ENCODE measurements around the gene NEURL1.

NEURL1 gene

GRCh38 chr10:103459615-103460014 is 33.9 kb upstream of the NEURL1 start:
- in situ Hi-C loops (cut with MboI; ENCODE audit: low sequenced_read_pairs) = no loop called here

GRCh38 chr10:103463499-103463898 is 30.0 kb upstream of the NEURL1 start:
- in situ Hi-C loops (cut with MboI; ENCODE audit: low sequenced_read_pairs) = no loop called here

- in situ Hi-C loops (cut with MboI; ENCODE audit: low sequenced_read_pairs) = no loop called here
Measured at GRCh38 chr10:103465411-103466179, 27.9 kb upstream of the NEURL1 start.

- in situ Hi-C loops (cut with MboI; ENCODE audit: low sequenced_read_pairs) = no loop called here
Measured at GRCh38 chr10:103466734-103467133, 26.8 kb upstream of the NEURL1 start.

- in situ Hi-C loops (cut with MboI; ENCODE audit: low sequenced_read_pairs) = no loop called here
Measured at GRCh38 chr10:103467406-103467805, 26.1 kb upstream of the NEURL1 start.

- in situ Hi-C loops (cut with MboI; ENCODE audit: low sequenced_read_pairs) = no loop called here
Measured at GRCh38 chr10:103469201-103469600, 24.3 kb upstream of the NEURL1 start.

- in situ Hi-C loops (cut with MboI; ENCODE audit: low sequenced_read_pairs) = no loop called here
Measured at GRCh38 chr10:103470761-103471653, 22.5 kb upstream of the NEURL1 start.

- in situ Hi-C loops (cut with MboI; ENCODE audit: low sequenced_read_pairs) = no loop called here
Measured at GRCh38 chr10:103472005-103472404, 21.5 kb upstream of the NEURL1 start.

- in situ Hi-C loops (cut with MboI; ENCODE audit: low sequenced_read_pairs) = no loop called here
Measured at GRCh38 chr10:103473261-103473671, 20.2 kb upstream of the NEURL1 start.

- in situ Hi-C loops (cut with MboI; ENCODE audit: low sequenced_read_pairs) = no loop called here
Measured at GRCh38 chr10:103474077-103474476, 19.4 kb upstream of the NEURL1 start.

GRCh38 chr10:103475437-103475836 is 18.1 kb upstream of the NEURL1 start:
- in situ Hi-C loops (cut with MboI; ENCODE audit: low sequenced_read_pairs) = loop anchor here (5.0 to 25.0 kb wide), 2 partner anchors 63 to 563 kb away; partner anchors contain the start of gene CNNM2

- in situ Hi-C loops (cut with MboI; ENCODE audit: low sequenced_read_pairs) = loop anchor here (5.0 to 25.0 kb wide), 2 partner anchors 64 to 564 kb away; partner anchors contain the start of gene CNNM2
Measured at GRCh38 chr10:103476046-103476768, 17.3 kb upstream of the NEURL1 start.

- in situ Hi-C loops (cut with MboI; ENCODE audit: low sequenced_read_pairs) = loop anchor here (5.0 to 25.0 kb wide), 2 partner anchors 66 to 566 kb away; partner anchors contain the start of gene CNNM2
Measured at GRCh38 chr10:103478671-103479070, 14.8 kb upstream of the NEURL1 start.

- in situ Hi-C loops (cut with MboI; ENCODE audit: low sequenced_read_pairs) = loop anchor here (5.0 to 25.0 kb wide), 2 partner anchors 67 to 567 kb away; partner anchors contain the start of gene CNNM2
Measured at GRCh38 chr10:103479135-103479534, 14.4 kb upstream of the NEURL1 start, which contains the start of gene CALHM3. TSS of gene CALHM3 (minus strand) at chr10:103479240. CDS start at chr10:103479032, 208 bp downstream.

- in situ Hi-C loops (cut with MboI; ENCODE audit: low sequenced_read_pairs) = loop anchor here (25.0 kb wide), 1 partner anchor 568 kb away; the partner anchor contains the start of gene CNNM2
Measured at GRCh38 chr10:103480521-103480920, 13.0 kb upstream of the NEURL1 start.

GRCh38 chr10:103481974-103482531 is 11.5 kb upstream of the NEURL1 start:
- in situ Hi-C loops (cut with MboI; ENCODE audit: low sequenced_read_pairs) = loop anchor here (25.0 kb wide), 1 partner anchor 570 kb away; the partner anchor contains the start of gene CNNM2

GRCh38 chr10:103486635-103487409 is 6.7 kb upstream of the NEURL1 start:
- in situ Hi-C loops (cut with MboI; ENCODE audit: low sequenced_read_pairs) = loop anchor here (25.0 kb wide), 1 partner anchor 575 kb away; the partner anchor contains the start of gene CNNM2

GRCh38 chr10:103487410-103487708 is 6.1 kb upstream of the NEURL1 start:
- in situ Hi-C loops (cut with MboI; ENCODE audit: low sequenced_read_pairs) = loop anchor here (25.0 kb wide), 1 partner anchor 575 kb away; the partner anchor contains the start of gene CNNM2

GRCh38 chr10:103490986-103491314 is 2.6 kb upstream of the NEURL1 start:
- in situ Hi-C loops (cut with MboI; ENCODE audit: low sequenced_read_pairs) = loop anchor here (25.0 kb wide), 1 partner anchor 579 kb away; the partner anchor contains the start of gene CNNM2

Data from HL-60/S4 treated with retinoic acid at 250 ng/mL for 4 days and 3 days (cell line).